Measurements from ENCODE around the gene LIPC. TPM values are rescaled to one million over a fixed set of nuclear protein-coding genes. Genes with fewer than 3 reads are reported as not detected.
A peak's percentile ranks its signal among the peaks of the same experiment; 100 is the strongest.

The LIPC gene
- total RNA-seq, 4 donors from 2014 or later: 0.28 to 0.51 TPM; not detected in 2

DNA sequence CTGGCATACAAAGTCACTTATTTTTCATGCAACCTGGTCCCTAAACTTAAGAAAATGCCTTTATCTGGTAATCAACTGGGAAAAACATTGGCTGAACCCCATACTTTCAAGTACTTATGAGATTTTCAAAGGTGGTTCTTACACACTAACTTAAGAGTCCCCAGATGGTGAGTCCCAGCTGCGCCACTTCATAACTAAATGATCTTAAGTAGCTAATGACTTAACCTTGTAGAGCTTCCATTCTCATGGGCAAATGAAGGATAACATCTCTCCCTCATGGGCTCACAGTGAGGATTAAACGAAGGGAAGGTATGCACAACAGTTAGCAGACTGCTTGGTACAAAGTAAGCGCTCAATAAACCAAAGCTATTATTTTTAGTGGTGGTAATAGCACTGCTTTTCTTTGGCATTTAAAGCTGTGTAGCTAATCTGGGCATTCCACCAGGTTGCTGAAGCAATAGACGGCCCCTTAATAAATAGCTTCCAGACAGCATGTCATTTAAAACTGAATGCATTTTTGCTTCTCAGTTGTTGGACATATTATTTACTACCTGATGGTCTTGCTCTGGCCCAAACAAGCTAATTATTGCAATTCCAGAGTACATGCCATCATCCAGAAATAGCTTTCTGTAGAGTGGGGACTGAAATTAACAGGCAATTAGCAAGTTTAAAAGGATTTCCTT, 55.4 kb downstream of the LIPC start:
- no peaks in the 10 kb centered on the region for H3K27me3 ChIP-seq
- no peaks in the 10 kb centered on the region for H3K9me3 ChIP-seq
- no peak overlapping the region for H3K4me3 ChIP-seq
- TF ChIP-seq, protein P1, sequence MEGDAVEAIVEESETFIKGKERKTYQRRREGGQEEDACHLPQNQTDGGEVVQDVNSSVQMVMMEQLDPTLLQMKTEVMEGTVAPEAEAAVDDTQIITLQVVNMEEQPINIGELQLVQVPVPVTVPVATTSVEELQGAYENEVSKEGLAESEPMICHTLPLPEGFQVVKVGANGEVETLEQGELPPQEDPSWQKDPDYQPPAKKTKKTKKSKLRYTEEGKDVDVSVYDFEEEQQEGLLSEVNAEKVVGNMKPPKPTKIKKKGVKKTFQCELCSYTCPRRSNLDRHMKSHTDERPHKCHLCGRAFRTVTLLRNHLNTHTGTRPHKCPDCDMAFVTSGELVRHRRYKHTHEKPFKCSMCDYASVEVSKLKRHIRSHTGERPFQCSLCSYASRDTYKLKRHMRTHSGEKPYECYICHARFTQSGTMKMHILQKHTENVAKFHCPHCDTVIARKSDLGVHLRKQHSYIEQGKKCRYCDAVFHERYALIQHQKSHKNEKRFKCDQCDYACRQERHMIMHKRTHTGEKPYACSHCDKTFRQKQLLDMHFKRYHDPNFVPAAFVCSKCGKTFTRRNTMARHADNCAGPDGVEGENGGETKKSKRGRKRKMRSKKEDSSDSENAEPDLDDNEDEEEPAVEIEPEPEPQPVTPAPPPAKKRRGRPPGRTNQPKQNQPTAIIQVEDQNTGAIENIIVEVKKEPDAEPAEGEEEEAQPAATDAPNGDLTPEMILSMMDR (IDR thresholded peaks at IDR 0.05): no peak
- no peak for TF ChIP-seq POLR2A (IDR thresholded peaks at IDR 0.05)
- no peak for DNase-seq
- intact Hi-C loops (cut with DNase I; ENCODE audit: low total_unique reads): no loop called here
- H3K4me1 ChIP-seq: no peaks in the 10 kb centered on the region
- H3K36me3 ChIP-seq: no peaks in the 10 kb centered on the region
- no peak overlapping the region for H3K27ac ChIP-seq

DNA sequence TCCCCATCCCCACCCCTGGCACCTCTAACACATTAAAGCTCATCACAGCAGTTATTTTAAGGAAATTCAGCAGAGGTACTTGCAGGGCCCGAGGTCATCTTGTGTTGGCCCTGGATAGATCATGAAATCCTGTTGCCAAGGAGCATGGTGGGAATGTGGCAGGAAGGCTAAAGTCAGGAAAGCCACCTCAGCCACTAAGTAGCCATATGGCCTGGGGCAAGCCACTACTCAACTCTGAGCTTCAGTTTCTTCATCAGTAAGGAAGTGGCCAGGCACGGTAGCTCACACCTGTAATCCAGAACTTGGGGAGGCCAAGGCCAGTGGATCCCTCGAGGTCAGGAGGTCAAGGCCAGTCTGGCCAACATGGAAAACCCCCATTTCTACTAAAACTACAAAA, 55.9 kb downstream of the LIPC start:
- TF ChIP-seq, protein P1 (IDR thresholded peaks at IDR 0.05): no peak
- TF ChIP-seq POLR2A (IDR thresholded peaks at IDR 0.05): no peak
- no peak overlapping the region for H3K4me3 ChIP-seq
- DNase-seq: no peak
- intact Hi-C loops (cut with DNase I; ENCODE audit: low total_unique reads): no loop called here
- no peaks in the 10 kb centered on the region for H3K36me3 ChIP-seq
- no peaks in the 10 kb centered on the region for H3K9me3 ChIP-seq
- H3K27ac ChIP-seq: no peak overlapping the region
- H3K4me1 ChIP-seq: no peaks in the 10 kb centered on the region
- no peaks in the 10 kb centered on the region for H3K27me3 ChIP-seq

DNA sequence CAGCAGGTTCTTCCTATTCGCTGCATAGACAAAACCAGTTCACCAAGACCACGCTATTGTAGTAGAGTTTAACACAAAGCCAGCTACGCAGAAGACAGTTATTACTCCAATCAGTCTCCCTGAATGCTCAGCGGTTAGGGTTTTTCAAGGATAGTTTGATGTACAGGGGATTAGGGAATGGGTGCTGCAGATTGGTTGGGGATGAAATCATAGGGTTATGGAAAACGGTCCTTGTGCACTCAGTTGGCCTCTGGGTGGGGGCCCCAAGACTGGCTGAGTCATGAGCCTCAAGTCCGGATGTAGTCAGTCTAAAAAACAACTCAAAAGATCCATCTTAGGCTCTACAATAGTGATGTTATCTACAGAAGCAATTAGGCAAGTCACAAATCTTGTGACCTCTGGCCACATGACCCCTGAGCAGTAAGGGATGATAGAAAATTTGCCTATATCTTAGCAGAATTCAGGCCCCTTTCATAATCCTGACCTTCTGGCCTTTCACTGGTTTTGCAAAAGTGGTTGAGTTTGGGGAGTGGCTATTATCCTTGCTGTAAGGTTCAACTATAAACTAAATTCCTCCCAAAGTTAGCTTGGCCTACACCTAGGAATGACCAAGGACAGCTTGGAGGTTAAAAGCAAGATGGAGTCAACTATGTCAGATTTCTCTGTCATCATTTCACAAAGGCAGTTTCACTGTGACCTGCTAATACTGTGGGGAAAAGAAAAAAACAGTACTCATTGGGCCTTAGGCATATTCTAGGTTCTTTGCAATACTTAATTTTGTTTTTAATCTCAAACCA, 57.7 kb downstream of the LIPC start:
- no peaks in the 10 kb centered on the region for H3K36me3 ChIP-seq
- H3K9me3 ChIP-seq: no peaks in the 10 kb centered on the region
- H3K27me3 ChIP-seq: no peaks in the 10 kb centered on the region
- no peak for DNase-seq
- intact Hi-C loops (cut with DNase I; ENCODE audit: low total_unique reads): no loop called here
- TF ChIP-seq, protein P1 (IDR thresholded peaks at IDR 0.05): no peak
- no peak for TF ChIP-seq POLR2A (IDR thresholded peaks at IDR 0.05)
- H3K4me1 ChIP-seq: no peaks in the 10 kb centered on the region
- peak overlapping the region in 1 of 2 donors; percentile 54 for H3K27ac ChIP-seq
- no peak overlapping the region for H3K4me3 ChIP-seq

DNA sequence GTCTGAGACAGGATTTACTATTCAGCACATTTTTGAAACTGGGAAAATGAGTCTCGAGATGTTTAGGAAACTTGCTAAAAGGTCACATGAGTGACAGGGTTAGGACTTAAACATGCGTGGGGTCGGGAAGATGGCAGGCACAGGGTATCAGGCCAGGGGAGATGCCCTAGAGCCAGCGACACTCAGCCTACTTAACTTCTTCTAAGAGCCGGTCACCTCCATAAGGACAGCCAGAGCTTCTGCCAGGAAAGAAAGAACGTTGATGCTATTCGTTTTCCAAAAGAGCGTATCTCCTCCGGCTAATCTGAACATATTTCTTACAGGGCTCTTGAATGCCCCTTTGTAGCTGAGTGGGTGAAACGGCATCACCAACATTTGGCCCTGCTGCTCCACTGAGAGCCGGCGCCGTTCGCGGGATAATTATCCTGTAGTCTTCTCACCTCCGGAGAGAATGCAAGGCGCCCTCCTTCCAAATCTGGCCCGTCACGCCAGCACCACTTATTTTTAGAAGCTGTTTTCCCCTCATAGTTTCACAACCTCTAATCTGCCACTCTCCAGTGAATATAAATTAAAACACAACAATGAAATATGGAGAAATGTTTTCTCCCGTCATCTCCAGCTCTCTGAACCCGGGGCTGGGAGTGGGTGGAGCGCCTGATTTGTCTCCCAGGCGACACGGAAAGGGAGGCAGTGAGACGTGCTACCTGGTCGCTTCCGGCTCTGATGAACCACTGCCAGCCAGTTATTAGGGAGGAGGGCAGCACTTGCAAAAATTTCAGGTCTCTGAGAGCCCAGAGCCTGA, 58.5 kb downstream of the LIPC start:
- TF ChIP-seq, protein P1 (IDR thresholded peaks at IDR 0.05): no peak
- no peak for TF ChIP-seq POLR2A (IDR thresholded peaks at IDR 0.05)
- intact Hi-C loops (cut with DNase I; ENCODE audit: low total_unique reads): no loop called here
- no peak overlapping the region for H3K4me3 ChIP-seq

More for the DNA sequence above, 58.5 kb downstream of the LIPC start:
- no peaks in the 10 kb centered on the region for H3K4me1 ChIP-seq
- DNase-seq: peak in 1 of 2 donors; percentile 21
- H3K36me3 ChIP-seq: no peaks in the 10 kb centered on the region
- H3K27me3 ChIP-seq: no peaks in the 10 kb centered on the region
- H3K27ac ChIP-seq: peak overlapping the region in 1 of 2 donors; percentile 54
- H3K9me3 ChIP-seq: no peaks in the 10 kb centered on the region
